ENCODE results near the gene LRP1-AS.

LRP1-AS gene

DNA sequence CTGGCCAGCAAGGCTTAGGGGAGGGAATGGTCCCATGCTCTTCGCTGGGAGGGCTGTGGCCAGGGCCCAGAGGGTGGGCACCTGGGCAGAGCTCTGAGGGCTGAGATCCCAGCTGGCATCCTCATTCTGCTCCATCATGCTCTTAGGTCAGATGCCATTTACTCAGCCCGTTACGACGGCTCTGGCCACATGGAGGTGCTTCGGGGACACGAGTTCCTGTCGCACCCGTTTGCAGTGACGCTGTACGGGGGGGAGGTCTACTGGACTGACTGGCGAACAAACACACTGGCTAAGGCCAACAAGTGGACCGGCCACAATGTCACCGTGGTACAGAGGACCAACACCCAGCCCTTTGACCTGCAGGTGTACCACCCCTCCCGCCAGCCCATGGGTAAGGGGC is 30.8 kb upstream of the LRP1-AS start:
- Histone ChIP-seq H3K36me3 (replicated peaks) (peaks cover 77% of the 10 kb centered on the region), H3K27me3 (replicated peaks) (no peaks in the 10 kb centered on the region), H3K4me3 (ENCODE audit: low read depth, low read length) (no peak overlapping the region), H3K27ac (no peak overlapping the region)
- TF ChIP-seq, protein P1, sequence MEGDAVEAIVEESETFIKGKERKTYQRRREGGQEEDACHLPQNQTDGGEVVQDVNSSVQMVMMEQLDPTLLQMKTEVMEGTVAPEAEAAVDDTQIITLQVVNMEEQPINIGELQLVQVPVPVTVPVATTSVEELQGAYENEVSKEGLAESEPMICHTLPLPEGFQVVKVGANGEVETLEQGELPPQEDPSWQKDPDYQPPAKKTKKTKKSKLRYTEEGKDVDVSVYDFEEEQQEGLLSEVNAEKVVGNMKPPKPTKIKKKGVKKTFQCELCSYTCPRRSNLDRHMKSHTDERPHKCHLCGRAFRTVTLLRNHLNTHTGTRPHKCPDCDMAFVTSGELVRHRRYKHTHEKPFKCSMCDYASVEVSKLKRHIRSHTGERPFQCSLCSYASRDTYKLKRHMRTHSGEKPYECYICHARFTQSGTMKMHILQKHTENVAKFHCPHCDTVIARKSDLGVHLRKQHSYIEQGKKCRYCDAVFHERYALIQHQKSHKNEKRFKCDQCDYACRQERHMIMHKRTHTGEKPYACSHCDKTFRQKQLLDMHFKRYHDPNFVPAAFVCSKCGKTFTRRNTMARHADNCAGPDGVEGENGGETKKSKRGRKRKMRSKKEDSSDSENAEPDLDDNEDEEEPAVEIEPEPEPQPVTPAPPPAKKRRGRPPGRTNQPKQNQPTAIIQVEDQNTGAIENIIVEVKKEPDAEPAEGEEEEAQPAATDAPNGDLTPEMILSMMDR (IDR thresholded peaks at IDR 0.05; ENCODE audit: low read depth, low read length, missing control alignments): no peak
- no peak for DNase-seq
- in situ Hi-C loops (cut with HindIII; ENCODE audit: low pct_ligation_motif_present, low sequenced_read_pairs): no loop called here

DNA sequence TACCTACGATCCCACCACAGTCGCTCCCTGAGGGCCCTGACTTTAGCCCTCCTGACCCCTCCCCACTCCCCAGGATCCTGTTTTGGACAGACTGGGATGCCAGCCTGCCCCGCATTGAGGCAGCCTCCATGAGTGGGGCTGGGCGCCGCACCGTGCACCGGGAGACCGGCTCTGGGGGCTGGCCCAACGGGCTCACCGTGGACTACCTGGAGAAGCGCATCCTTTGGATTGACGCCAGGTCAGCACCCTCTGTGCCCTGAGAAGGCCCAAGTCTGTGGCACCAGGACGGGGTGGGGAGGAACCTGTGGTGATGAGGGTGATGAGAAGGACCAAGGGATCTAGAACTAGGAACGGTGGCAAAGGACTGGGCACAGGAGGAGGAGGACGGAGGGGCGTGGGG is 29.9 kb upstream of the LRP1-AS start:
- no peak for DNase-seq
- in situ Hi-C loops (cut with HindIII; ENCODE audit: low pct_ligation_motif_present, low sequenced_read_pairs): no loop called here

DNA sequence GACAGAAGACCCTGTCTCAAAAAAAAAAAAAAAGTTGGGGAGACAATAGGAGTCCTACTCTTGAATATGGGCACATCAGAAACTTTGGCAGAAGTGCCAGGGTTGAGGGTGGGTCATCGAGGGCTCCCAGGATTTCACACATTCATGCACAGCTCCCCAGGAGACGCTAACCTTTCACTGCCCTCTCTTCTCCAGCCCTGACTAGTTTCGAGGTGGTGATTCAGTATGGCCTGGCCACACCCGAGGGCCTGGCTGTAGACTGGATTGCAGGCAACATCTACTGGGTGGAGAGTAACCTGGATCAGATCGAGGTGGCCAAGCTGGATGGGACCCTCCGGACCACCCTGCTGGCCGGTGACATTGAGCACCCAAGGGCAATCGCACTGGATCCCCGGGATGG is 29.4 kb upstream of the LRP1-AS start:
- in situ Hi-C loops (cut with HindIII; ENCODE audit: low pct_ligation_motif_present, low sequenced_read_pairs): no loop called here
- DNase-seq: no peak
- no peak overlapping the region for H3K27ac ChIP-seq
- H3K36me3 ChIP-seq (replicated peaks): peaks cover 76% of the 10 kb centered on the region
- H3K27me3 ChIP-seq (replicated peaks): no peaks in the 10 kb centered on the region
- TF ChIP-seq, protein P1 (IDR thresholded peaks at IDR 0.05; ENCODE audit: low read depth, low read length, missing control alignments): no peak
- no peak overlapping the region for H3K4me3 ChIP-seq (ENCODE audit: low read depth, low read length)

More for the DNA sequence above, 29.9 kb upstream of the LRP1-AS start:
- H3K27ac ChIP-seq: no peak overlapping the region
- TF ChIP-seq, protein P1 (IDR thresholded peaks at IDR 0.05; ENCODE audit: low read depth, low read length, missing control alignments): no peak
- H3K4me3 ChIP-seq (ENCODE audit: low read depth, low read length): no peak overlapping the region
- no peaks in the 10 kb centered on the region for H3K27me3 ChIP-seq (replicated peaks)
- peaks cover 77% of the 10 kb centered on the region for H3K36me3 ChIP-seq (replicated peaks)

DNA sequence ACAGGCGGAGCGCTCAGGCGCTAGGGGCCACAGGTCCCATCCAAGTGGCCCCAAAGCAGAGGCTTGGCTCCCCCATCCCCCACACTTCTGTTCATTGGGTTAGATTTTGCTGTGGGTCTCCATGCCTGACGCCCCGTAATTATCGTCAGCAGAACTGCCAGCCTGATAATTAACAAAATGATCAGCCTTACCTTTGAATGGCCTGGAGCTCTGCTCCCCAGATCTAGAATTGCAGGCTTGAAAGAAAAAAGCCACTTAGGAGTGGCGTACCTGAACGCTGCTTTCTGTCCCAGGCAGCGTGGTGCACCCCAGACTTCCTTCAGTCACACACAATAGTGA is 28.7 kb upstream of the LRP1-AS start:
- no peak overlapping the region for H3K27ac ChIP-seq
- H3K4me3 ChIP-seq (ENCODE audit: low read depth, low read length): no peak overlapping the region
- no peaks in the 10 kb centered on the region for H3K27me3 ChIP-seq (replicated peaks)
- peaks cover 71% of the 10 kb centered on the region for H3K36me3 ChIP-seq (replicated peaks)
- in situ Hi-C loops (cut with HindIII; ENCODE audit: low pct_ligation_motif_present, low sequenced_read_pairs): no loop called here
- TF ChIP-seq, protein P1 (IDR thresholded peaks at IDR 0.05; ENCODE audit: low read depth, low read length, missing control alignments): no peak
- no peak for DNase-seq

DNA sequence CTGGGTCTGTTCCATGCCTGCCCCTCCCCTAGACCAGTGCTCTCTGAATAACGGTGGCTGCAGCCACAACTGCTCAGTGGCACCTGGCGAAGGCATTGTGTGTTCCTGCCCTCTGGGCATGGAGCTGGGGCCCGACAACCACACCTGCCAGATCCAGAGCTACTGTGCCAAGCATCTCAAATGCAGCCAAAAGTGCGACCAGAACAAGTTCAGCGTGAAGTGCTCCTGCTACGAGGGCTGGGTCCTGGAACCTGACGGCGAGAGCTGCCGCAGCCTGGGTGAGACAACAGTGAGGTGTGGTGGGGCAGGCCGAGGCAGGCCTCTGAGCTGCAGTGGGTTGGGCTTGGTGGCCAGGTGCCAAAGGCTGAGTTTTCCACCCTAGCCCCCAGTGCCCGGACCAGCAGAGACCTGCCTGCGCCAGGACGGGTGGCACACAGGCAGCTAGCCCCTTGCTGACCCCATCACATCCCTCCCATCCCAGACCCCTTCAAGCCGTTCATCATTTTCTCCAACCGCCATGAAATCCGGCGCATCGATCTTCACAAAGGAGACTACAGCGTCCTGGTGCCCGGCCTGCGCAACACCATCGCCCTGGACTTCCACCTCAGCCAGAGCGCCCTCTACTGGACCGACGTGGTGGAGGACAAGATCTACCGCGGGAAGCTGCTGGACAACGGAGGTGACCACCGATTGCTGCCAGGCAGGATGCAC is 28.2 kb upstream of the LRP1-AS start:
- Histone ChIP-seq H3K4me3 (ENCODE audit: low read depth, low read length) (no peak overlapping the region), H3K27ac (no peak overlapping the region), H3K36me3 (replicated peaks) (peaks cover 69% of the 10 kb centered on the region), H3K27me3 (replicated peaks) (no peaks in the 10 kb centered on the region)
- peak; percentile 44 for DNase-seq
- in situ Hi-C loops (cut with HindIII; ENCODE audit: low pct_ligation_motif_present, low sequenced_read_pairs): no loop called here
- TF ChIP-seq, protein P1 (IDR thresholded peaks at IDR 0.05; ENCODE audit: low read depth, low read length, missing control alignments): peak; percentile 89

DNA sequence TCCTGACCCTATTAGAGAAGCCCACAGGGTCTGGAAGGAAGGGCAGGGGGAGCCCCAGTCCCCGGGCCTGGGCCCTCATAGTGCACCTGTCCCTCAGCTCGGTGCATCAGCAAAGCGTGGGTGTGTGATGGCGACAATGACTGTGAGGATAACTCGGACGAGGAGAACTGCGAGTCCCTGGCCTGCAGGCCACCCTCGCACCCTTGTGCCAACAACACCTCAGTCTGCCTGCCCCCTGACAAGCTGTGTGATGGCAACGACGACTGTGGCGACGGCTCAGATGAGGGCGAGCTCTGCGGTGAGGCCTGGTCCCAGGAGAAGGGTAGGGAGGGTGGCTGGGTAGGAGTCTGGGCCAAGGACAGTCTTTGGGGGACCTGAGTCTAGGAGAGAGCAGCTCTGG is 26.3 kb upstream of the LRP1-AS start:
- no peak for DNase-seq
- Histone ChIP-seq H3K27ac (no peak overlapping the region), H3K36me3 (replicated peaks) (peaks cover 61% of the 10 kb centered on the region), H3K27me3 (replicated peaks) (no peaks in the 10 kb centered on the region), H3K4me3 (ENCODE audit: low read depth, low read length) (no peak overlapping the region)
- TF ChIP-seq, protein P1 (IDR thresholded peaks at IDR 0.05; ENCODE audit: low read depth, low read length, missing control alignments): no peak
- in situ Hi-C loops (cut with HindIII; ENCODE audit: low pct_ligation_motif_present, low sequenced_read_pairs): no loop called here
